ENCODE results near the gene SECISBP2L. TPM values are rescaled to one million over a fixed set of nuclear protein-coding genes. Genes with fewer than 3 reads are reported as not detected.

The SECISBP2L gene
- total RNA-seq, 1 donor from 2014 or later = 119 TPM

- Histone ChIP-seq H3K27me3 (no peaks in the 10 kb centered on the region), H3K9me3 (no peaks in the 10 kb centered on the region), H3K4me3 (no peak overlapping the region), H3K27ac (no peak overlapping the region), H3K36me3 (peaks cover 6% of the 10 kb centered on the region), H3K4me1 (peaks cover 56% of the 10 kb centered on the region)
- ATAC-seq (no peak), DNase-seq (no peak)
- intact Hi-C loops (cut with DNase I) = no loop called here
- no peak for TF ChIP-seq CTCF (IDR thresholded peaks at IDR 0.05)
Observed at GRCh38 chr15:49042165-49042564, 4.1 kb downstream of the SECISBP2L start.

GRCh38 chr15:49041426-49041825, 4.8 kb downstream of the SECISBP2L start:
- Histone ChIP-seq H3K9me3 (no peaks in the 10 kb centered on the region), H3K27ac (no peak overlapping the region), H3K4me3 (no peak overlapping the region), H3K27me3 (no peaks in the 10 kb centered on the region), H3K36me3 (peaks cover 13% of the 10 kb centered on the region), H3K4me1 (peaks cover 60% of the 10 kb centered on the region)
- intact Hi-C loops (cut with DNase I) = no loop called here
- DNase-seq = no peak
- TF ChIP-seq CTCF (IDR thresholded peaks at IDR 0.05) = no peak
- no peak for ATAC-seq

- ATAC-seq (no peak), DNase-seq (no peak)
- Histone ChIP-seq H3K27ac (no peak overlapping the region), H3K36me3 (peaks cover 26% of the 10 kb centered on the region), H3K4me3 (no peak overlapping the region), H3K4me1 (peaks cover 60% of the 10 kb centered on the region), H3K9me3 (no peaks in the 10 kb centered on the region), H3K27me3 (no peaks in the 10 kb centered on the region)
- TF ChIP-seq CTCF (IDR thresholded peaks at IDR 0.05) = no peak
- intact Hi-C loops (cut with DNase I) = no loop called here
Observed at GRCh38 chr15:49040151-49040550, 6.1 kb downstream of the SECISBP2L start.

GRCh38 chr15:49038382-49038781, 7.9 kb downstream of the SECISBP2L start:
- Histone ChIP-seq H3K27me3 (no peaks in the 10 kb centered on the region), H3K4me1 (peaks cover 43% of the 10 kb centered on the region), H3K27ac (no peak overlapping the region), H3K36me3 (peaks cover 37% of the 10 kb centered on the region), H3K4me3 (no peak overlapping the region), H3K9me3 (no peaks in the 10 kb centered on the region)
- intact Hi-C loops (cut with DNase I) = no loop called here
- no peak for TF ChIP-seq CTCF (IDR thresholded peaks at IDR 0.05)
- ATAC-seq (no peak), DNase-seq (no peak)

GRCh38 chr15:49037546-49037940, 8.7 kb downstream of the SECISBP2L start:
- intact Hi-C loops (cut with DNase I) = no loop called here
- H3K27ac ChIP-seq = no peak overlapping the region
- no peak overlapping the region for H3K4me3 ChIP-seq
- no peak for DNase-seq
- ATAC-seq = no peak
- H3K27me3 ChIP-seq = no peaks in the 10 kb centered on the region
- no peak for TF ChIP-seq CTCF (IDR thresholded peaks at IDR 0.05)
- peaks cover 42% of the 10 kb centered on the region for H3K36me3 ChIP-seq
- peaks cover 34% of the 10 kb centered on the region for H3K4me1 ChIP-seq
- H3K9me3 ChIP-seq = no peaks in the 10 kb centered on the region
